Measurements from ENCODE around the gene STRIP1.

DNA sequence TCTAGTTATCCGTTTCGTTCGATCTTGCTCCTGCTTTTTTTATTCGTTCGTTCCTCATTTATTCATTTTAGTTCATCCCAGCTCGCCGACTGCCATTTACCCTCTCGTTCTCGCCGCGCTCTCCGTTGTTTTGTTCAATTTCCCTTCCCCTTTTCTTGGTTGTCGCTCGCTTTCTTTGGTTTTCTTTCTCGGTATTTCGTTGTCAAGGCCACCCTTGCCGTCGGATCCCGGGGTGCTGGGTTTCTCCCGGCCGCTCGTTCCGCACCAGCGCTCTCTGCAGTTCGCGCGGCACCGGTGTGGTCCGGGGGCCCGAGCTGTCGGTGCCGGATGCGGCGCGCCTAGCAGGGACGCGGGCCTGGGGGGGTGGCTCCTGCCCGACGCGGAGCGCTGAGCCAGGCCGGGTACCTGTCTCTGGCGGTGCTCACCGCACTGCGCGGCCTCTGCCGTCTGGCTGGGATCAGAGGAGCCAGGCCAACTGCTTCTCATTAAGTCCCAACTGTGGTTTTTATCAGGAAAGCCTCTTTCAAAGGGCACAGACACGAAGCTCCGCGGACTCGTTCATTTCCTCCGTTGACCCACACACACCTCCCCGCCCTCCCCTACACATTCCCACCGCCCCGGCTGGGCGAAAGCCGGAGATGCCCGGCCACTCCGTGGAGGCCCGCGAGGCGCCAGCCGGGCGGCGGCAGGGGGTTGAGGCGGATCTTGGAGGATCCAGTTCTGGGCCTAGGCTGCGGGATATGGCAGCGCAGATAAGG, 34.4 kb downstream of the STRIP1 start:
- TF ChIP-seq, protein P1, sequence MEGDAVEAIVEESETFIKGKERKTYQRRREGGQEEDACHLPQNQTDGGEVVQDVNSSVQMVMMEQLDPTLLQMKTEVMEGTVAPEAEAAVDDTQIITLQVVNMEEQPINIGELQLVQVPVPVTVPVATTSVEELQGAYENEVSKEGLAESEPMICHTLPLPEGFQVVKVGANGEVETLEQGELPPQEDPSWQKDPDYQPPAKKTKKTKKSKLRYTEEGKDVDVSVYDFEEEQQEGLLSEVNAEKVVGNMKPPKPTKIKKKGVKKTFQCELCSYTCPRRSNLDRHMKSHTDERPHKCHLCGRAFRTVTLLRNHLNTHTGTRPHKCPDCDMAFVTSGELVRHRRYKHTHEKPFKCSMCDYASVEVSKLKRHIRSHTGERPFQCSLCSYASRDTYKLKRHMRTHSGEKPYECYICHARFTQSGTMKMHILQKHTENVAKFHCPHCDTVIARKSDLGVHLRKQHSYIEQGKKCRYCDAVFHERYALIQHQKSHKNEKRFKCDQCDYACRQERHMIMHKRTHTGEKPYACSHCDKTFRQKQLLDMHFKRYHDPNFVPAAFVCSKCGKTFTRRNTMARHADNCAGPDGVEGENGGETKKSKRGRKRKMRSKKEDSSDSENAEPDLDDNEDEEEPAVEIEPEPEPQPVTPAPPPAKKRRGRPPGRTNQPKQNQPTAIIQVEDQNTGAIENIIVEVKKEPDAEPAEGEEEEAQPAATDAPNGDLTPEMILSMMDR (conservative IDR thresholded peaks at IDR 0.05) = no peak
- no peak for TF ChIP-seq ZFX (IDR thresholded peaks at IDR 0.05)
